ENCODE results near the gene C9orf43.

Gene C9orf43

GRCh38 chr9:113476511-113476916 is 66.0 kb downstream of the C9orf43 start:
- H3K27ac ChIP-seq (ENCODE audit: low read depth, low read length) = no peak overlapping the region
- no peak overlapping the region for H3K9ac ChIP-seq (ENCODE audit: low read depth in 1 of 2, low read length in 2 of 2)
- no peak overlapping the region for H3K4me3 ChIP-seq (ENCODE audit: low read depth in 1 of 2, low read length in 2 of 2)
- no peaks in the 10 kb centered on the region for H3K9me3 ChIP-seq (ENCODE audit: control insufficient read depth in 1 of 2, low read length in 2 of 2)
- no peaks in the 10 kb centered on the region for H3K27me3 ChIP-seq (ENCODE audit: control insufficient read depth in 1 of 2, insufficient read depth in 2 of 2, low read length in 2 of 2)
- peaks cover 0 to 5% of the 10 kb centered on the region in 2 donors for H3K36me3 ChIP-seq (ENCODE audit: control insufficient read depth in 1 of 2, insufficient read depth in 2 of 2, low read length in 2 of 2)
- H3K4me1 ChIP-seq (ENCODE audit: control insufficient read depth in 1 of 2, insufficient read depth in 2 of 2, low read length in 2 of 2) = peaks cover 4 to 6% of the 10 kb centered on the region in 2 donors

GRCh38 chr9:113477058-113477457 is 66.5 kb downstream of the C9orf43 start:
- Histone ChIP-seq H3K27ac (ENCODE audit: low read depth, low read length) (no peak overlapping the region), H3K4me1 (ENCODE audit: control insufficient read depth in 1 of 2, insufficient read depth in 2 of 2, low read length in 2 of 2) (peaks cover 4 to 6% of the 10 kb centered on the region in 2 donors), H3K4me3 (ENCODE audit: low read depth in 1 of 2, low read length in 2 of 2) (no peak overlapping the region), H3K27me3 (ENCODE audit: control insufficient read depth in 1 of 2, insufficient read depth in 2 of 2, low read length in 2 of 2) (no peaks in the 10 kb centered on the region), H3K9ac (ENCODE audit: low read depth in 1 of 2, low read length in 2 of 2) (no peak overlapping the region), H3K9me3 (ENCODE audit: control insufficient read depth in 1 of 2, low read length in 2 of 2) (no peaks in the 10 kb centered on the region), H3K36me3 (ENCODE audit: control insufficient read depth in 1 of 2, insufficient read depth in 2 of 2, low read length in 2 of 2) (peaks cover 0 to 5% of the 10 kb centered on the region in 2 donors)

- Histone ChIP-seq H3K36me3 (ENCODE audit: control insufficient read depth in 1 of 2, insufficient read depth in 2 of 2, low read length in 2 of 2) (peaks cover 0 to 5% of the 10 kb centered on the region in 2 donors), H3K4me3 (ENCODE audit: low read depth in 1 of 2, low read length in 2 of 2) (no peak overlapping the region), H3K4me1 (ENCODE audit: control insufficient read depth in 1 of 2, insufficient read depth in 2 of 2, low read length in 2 of 2) (peaks cover 4 to 6% of the 10 kb centered on the region in 2 donors), H3K9me3 (ENCODE audit: control insufficient read depth in 1 of 2, low read length in 2 of 2) (no peaks in the 10 kb centered on the region), H3K27ac (ENCODE audit: low read depth, low read length) (no peak overlapping the region), H3K27me3 (ENCODE audit: control insufficient read depth in 1 of 2, insufficient read depth in 2 of 2, low read length in 2 of 2) (no peaks in the 10 kb centered on the region), H3K9ac (ENCODE audit: low read depth in 1 of 2, low read length in 2 of 2) (no peak overlapping the region)
Measured at GRCh38 chr9:113477661-113478060, 67.1 kb downstream of the C9orf43 start.

- no peaks in the 10 kb centered on the region for H3K27me3 ChIP-seq (ENCODE audit: control insufficient read depth in 1 of 2, insufficient read depth in 2 of 2, low read length in 2 of 2)
- H3K4me1 ChIP-seq (ENCODE audit: control insufficient read depth in 1 of 2, insufficient read depth in 2 of 2, low read length in 2 of 2) = peaks cover 7 to 14% of the 10 kb centered on the region in 2 donors
- H3K9ac ChIP-seq (ENCODE audit: low read depth in 1 of 2, low read length in 2 of 2) = no peak overlapping the region
- no peak overlapping the region for H3K27ac ChIP-seq (ENCODE audit: low read depth, low read length)
- H3K36me3 ChIP-seq (ENCODE audit: control insufficient read depth in 1 of 2, insufficient read depth in 2 of 2, low read length in 2 of 2) = peaks cover 0 to 5% of the 10 kb centered on the region in 2 donors
- no peak overlapping the region for H3K4me3 ChIP-seq (ENCODE audit: low read depth in 1 of 2, low read length in 2 of 2)
- H3K9me3 ChIP-seq (ENCODE audit: control insufficient read depth in 1 of 2, low read length in 2 of 2) = no peaks in the 10 kb centered on the region
Measured at GRCh38 chr9:113479174-113479621, 68.7 kb downstream of the C9orf43 start.
